Activated effector memory CD4-positive, alpha-beta T cell treated with Interleukin-2 at 50 U/mL for 16 hours (primary cell): Measurements from ENCODE around the gene KCNS3.
"Not testable (repeated sequence)": the region's sequence is repeated elsewhere in the genome, so short reads cannot be mapped to it uniquely, and the experiment has no call there.

Source experiments
- DNase-seq: peaks from one replicate; pipeline ENCODE4 v3.0.0-alpha.2; 2020

The KCNS3 gene

DNA sequence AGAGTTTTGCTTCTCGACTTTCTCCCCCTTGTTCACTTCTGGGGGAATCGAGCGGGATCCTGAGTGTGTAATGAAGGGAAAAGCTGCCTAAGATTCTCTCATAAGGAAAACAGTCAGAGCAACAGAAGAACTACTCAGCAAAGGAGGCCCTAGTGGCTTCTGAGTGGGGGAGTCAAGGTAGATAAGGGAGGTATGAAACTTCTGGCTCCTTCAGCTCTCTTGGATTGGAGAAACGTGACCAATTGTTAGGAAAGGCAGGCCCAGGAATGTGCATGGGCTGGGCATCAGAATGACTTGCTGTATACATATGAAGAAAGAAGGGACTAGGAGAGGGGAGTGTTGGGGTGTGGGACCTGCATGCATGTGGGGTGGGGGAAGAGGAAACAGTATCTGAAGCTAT is 73.1 kb downstream of the KCNS3 start:
- no peak for DNase-seq

DNA sequence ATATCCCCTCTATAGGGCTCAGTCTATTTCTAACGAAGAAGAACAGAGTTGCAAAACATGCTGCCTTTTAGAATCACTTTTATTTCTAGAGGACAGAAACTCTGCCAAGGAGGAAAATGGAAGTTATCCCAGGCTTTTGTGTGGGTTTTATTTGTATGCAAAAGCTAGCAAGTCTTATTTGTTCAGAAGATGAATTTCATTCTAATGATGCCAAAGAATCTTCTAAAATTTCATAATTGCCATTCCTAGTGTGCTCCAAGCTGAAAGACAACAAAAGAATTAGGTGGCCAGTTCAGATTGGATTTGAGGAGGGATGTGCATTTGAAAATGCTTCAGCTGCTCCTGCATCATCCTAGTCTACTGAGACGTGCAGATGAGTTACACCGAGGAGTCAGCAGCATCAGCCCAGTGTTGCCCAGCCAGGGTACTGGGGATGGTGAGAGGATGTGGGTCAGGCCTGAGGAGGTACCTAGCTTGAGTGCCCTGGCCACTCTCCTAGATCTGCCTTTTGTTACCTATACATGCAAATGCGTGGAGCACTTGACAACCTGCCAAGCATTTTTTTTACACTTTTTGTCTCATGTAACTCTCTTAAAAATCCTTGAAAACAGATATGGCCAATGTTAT is 80.1 kb downstream of the KCNS3 start:
- no peak for DNase-seq

DNA sequence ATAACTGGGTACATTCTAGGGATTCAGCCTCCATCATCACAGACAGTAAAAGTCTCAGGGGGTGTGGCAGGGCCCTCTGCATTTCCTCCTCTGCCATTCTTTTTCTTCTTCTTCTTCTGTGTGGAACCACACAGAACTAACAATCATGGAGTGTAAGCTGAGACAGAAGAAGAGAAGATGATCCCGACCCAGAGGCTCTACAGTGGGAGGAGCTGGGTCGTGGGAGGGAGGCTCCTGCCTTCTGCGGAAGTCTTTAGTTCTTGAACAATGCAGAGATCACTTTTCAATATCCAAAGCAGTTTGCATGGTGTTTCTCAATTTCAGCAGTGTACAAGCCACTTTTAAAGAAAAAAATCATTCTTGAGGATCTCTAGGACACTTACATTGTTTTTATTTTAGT is 80.9 kb downstream of the KCNS3 start:
- no peak for DNase-seq

DNA sequence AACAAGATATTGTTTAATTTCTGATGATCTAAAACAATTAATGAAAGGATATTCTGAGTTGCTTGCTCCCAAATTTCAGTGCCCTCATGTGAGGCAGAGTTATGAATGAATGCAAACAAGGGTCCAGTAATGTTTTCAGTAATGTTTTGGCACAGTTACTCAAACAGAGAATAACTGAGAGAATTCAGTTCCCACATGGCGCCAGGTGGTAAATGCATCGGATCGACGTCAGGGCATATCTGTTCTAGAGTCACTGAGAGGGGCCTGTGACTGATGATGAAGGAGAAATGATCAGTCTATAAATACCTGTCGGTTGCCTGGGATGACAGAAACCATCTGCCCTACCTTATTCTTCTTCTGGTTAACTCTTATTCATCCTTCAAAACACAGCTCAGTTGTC is 81.4 kb downstream of the KCNS3 start:
- DNase-seq = no peak

DNA sequence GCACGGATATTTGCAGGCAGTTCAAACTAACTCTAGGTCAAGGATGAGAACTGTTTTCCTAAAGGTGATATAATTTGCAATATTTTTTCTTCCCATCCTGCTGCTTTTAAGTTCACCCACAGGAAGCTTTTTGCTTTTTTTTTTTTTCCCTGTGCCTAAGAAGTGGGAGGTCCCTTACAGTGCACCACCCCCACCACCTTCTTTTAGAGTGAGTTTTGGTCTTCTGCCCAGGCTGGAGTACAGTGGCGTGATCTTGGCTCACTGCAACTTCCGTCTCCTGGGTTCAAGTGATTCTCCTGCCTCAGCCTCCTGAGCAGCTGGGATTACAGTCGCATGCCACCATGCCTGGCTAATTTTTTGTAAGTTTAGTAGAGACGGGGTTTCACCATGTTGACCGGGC is 82.5 kb downstream of the KCNS3 start:
- DNase-seq = no peak

DNA sequence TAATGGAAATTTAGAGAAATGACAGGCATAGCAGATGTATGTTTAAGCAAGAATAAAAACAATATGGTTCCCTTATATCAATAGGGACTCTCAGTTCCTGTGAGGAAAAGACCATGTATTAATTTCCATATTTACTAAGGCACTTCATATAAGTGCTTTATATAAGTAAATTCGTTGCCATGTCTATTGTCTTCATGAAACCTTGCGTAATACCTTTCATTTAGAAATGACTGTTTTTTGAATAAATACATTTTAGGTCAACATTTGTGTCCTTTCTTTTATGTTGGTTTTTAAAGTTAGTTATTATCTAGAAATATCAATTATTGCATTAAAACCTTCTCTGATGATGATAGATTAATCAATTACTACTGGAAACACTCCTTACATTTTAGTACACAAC is 83.3 kb downstream of the KCNS3 start:
- DNase-seq = no peak

DNA sequence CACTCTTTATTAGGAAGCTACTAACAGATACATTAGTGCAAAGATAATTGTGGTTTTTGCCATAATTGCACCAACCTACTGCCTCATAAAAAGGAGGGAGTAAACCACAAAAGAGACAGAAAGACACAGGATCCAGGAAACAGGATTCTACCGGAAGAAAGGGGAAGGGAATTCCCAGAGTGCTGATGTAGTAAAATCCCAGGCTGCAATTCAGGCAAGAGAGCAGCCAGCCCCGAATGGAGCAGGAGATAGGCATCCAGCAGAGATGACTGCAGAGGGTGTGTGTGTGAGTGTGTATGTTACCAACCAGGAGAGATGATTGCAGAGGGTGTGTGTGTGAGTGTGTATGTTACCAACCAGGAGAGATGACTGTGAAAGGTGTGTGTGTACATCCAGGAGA is 84.4 kb downstream of the KCNS3 start:
- DNase-seq = no peak

DNA sequence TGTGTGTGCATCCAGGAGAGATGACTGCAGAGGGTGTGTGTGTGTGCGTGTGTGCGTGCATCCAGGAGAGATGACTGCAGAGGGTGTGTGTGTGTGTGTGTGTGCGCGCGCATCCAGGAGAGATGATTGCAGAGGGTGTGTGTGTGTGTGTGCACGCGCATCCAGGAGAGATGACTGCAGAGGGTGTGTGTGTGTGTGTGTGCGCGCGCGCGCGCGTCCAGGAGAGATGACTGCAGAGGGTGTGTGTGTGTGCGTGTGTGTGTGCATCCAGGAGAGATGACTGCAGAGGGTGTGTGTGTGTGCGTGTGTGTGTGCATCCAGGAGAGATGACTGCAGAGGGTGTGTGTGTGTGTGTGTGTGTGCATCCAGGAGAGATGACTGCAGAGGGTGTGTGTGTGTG is 85.1 kb downstream of the KCNS3 start:
- not testable (repeated sequence) for DNase-seq

DNA sequence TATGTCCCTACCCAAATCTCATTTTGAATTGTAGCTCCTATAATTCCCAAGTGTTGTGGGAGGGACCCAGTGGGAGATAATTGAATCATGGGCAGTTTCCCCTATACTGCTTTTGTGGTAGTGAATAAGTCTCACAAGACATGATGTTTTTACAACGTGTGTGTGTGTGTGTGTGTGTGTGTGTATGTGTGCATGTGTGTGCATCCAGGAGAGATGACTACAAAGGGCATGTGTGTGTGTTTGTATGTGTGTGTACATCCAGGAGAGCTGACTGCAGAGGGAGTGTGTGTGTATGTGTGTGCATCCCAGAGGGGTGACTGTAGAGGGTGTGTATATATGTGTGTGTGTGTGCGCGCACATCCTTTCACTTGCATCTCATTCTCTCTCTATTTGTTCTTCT is 86.7 kb downstream of the KCNS3 start:
- no peak for DNase-seq

DNA sequence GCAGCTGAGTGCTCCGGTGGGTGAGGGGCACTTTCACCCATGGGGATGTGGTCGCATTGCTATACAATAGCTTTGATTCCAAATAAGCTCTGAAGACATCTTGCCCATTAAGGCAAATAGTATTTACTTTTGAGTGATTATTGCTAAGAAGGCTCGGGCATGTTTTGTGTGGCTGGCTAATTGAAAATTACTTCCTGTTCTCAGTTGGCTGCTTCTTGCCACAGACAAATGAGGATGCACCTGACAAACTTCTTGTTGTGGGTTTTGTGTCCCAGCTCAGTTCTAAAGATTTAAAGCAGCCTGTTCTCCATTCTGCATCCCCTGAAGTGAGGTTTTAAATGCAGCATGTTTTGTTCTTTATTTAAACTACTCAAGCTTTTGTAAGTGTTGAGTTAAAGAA is 88.3 kb downstream of the KCNS3 start:
- DNase-seq = no peak

DNA sequence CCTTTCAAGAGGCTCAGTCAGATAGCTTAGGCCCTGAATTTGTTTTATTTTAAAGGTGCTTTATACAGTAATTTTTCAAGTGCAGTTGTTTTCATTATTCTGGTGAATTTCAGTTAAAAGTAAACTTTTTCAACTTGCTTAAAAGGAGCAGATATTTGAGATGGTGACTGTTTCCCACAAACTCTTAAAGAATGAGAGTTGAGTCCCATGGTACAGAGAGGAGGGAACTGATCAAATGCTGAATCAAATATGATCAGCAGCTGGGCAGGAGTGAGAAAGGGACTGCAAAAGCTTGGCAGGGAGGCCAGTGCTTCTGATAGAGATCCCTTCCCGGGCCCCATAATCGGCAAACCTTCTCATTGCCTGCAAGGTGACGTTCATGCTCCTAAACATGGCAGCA is 91.2 kb downstream of the KCNS3 start:
- DNase-seq = no peak

DNA sequence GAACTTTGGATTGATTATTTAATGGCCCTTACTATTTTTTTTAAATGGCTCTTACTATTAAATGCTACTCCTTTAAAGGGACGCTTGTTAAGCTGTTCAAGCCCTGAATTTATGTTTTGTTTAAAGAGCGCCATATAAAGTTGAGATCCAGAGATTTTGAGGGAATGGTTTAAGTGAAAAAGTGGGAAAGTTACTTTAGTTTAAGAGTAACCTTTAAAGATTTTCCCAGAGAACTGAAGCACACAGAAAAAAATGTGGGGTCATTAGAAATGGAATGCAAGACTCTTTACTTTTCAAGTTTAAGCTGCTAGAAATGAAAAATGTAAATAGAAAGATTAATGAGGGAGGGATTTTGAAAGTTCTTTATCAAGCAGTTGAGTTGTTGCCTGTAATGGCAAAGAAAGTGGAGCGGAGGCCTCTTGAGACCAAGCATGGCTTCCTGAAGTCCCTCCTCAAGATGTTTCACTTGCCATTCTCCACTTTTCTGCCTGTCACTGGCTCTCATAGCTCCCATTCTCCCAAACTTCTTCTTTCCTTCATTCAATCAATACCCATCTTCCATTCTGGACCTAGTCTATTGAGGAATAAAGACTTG is 93.2 kb downstream of the KCNS3 start:
- no peak for DNase-seq

DNA sequence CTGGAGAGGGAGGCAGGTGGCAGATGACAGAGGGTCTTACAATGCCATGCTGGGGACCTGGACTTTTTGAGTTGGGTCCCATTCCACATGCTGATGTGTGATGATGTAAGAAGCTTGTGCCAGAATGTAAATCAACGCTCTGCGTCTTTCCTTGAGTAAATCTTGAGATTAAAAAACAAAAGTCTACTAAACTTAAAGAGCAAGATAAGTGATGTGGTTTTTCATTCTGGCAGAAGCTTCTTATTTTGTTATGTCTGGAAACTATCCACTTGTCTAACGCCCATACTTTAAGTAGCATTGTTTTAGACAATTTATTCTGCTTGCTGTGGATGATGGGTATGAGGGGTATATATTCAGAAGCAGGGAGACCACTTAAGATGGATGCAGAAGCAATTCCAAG is 94.5 kb downstream of the KCNS3 start:
- no peak for DNase-seq

DNA sequence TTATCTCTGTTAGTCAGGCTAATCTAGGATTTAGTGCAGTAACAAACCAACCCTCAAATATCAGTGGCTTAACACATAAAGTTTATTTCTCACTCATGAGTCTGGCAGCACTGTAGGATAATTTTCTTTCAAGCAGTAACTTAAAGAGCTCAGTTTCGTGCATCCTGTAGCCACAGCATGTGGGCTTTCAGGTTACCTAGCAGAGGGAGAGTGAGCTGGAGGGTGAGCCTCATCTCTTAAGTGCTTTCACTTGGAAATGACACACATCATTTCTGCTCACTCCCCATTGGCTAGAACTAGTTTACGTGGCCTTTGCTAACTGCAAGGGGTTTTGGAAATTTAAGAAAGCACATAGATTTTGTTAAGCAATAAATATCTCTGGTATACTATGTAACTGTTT is 96.9 kb downstream of the KCNS3 start:
- no peak for DNase-seq

DNA sequence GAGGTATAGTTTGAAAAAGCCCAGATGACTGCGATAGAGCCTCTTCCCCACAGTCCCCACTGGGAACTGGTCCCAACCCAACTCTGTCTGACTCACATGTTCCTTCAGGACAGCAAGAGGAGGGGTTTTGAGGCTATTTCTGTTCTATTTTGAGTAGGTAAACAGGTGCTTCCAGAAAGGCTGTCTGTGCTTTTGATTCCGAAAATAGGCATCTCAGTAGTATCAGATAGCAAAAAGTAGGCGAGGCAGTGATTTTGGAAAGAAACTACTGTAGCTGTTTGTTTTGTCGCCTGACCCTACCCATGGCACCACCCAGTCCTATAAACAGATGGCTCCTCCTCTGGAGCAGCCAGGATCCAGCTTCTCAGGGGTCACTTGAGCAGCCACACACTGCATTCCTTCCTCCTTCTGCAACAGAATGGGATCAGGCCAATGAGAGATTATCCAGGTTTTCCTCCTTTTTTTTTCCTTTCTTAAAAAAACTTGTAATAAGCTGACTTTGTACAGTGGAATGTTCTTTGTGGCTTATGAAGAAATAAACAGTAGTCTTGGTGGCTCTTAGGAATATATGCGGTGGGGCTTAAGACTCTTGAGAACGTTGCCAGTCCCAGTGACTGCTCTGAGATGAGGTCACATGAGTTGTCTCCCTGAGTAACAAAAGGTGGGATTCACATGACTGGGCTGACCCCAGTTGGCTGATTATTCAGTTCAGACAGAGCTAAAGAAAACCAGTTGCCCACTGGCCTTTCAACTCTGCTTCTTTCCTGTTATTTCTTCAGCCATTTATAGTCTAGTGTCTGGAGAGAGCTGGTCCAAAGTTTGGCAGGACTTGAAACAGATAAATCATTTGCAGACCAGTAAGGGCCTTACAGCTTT is 98.6 kb downstream of the KCNS3 start:
- no peak for DNase-seq

DNA sequence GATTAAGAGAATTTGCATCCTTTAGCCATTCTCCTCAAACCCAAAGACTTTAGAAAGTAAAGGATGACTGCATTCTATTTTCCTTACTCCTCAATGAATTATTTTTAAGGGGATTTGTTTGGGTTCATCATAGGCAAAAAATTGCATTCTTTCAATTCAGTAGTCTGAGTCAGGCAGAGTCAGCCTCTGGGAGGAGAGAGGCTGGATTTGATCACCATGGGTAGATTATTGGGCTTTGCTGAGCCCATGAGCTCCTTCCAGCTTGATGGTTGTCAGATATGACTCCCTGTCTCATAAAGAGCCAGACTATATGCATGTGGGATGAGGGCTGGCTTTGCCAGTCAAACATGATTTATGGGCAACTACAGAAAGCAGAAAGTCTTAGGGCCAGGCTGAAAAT is 101.2 kb downstream of the KCNS3 start:
- DNase-seq = no peak

DNA sequence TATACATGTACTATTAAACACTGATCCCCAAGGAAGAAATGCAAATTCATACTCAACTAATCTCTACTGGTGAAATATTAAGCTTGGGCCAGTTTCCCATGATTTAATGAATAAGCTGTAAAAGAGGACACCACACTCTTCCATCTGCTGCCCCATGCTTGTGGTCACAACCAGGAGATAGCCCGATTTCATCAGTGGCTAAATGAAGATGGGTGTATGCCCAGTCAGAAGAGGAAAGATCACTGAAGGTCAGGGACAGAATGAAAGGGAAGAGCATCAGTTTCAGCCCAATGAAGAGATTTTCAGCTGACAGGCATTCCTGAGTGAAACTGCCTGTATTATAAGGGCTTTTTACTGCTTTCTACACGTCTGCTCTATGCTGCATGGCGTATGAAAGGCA is 103.5 kb downstream of the KCNS3 start:
- DNase-seq = no peak
